Keratinocyte (primary cell): ENCODE results near the gene REN.

ENCODE experiments used
- EZH2 ChIP-seq: IDR thresholded peaks from one replicate; pipeline ENCODE4 v1.6.1; 2012; ENCODE audit warnings: inconsistent platforms, mild to moderate bottlenecking, low read length, moderate library complexity
- TF ChIP-seq, protein P1 (sequence below), 3 experiments: IDR thresholded peaks in 1 of 3; conservative IDR thresholded peaks in 1 of 3; optimal IDR thresholded peaks in 1 of 3; 2 replicates in 2 of 3; 3 replicates in 1 of 3; pipeline versions ENCODE3 to v1.5.1; 2011; ENCODE audit warnings: low read length in 3 of 3, mild to moderate bottlenecking in 3 of 3, moderate library complexity in 2 of 3, control low read depth in 1 of 3, inconsistent platforms in 1 of 3; ENCODE audit not compliant: insufficient read depth in 2 of 3; ENCODE audit errors: extremely low read depth in 1 of 3

DNA sequence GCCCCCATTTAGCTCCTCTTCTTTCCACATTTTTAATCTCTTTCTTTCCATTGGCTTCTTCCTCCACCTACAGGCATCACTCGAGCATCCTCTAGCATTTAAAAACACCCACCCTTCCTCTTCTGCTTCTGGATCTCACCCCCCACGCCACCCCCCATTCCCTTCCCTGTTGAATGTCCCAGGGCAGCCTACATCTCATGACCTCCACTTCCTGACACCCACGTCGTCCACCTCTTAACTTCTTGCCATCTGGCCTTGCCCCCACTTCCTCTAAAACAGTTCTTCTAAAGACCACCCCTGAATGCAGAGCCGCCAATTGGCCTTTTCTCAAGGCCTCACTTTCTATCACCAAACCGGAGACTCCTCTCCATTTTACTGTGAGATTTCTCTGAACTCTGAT, 8.2 kb downstream of the REN start:
- TF ChIP-seq, protein P1, sequence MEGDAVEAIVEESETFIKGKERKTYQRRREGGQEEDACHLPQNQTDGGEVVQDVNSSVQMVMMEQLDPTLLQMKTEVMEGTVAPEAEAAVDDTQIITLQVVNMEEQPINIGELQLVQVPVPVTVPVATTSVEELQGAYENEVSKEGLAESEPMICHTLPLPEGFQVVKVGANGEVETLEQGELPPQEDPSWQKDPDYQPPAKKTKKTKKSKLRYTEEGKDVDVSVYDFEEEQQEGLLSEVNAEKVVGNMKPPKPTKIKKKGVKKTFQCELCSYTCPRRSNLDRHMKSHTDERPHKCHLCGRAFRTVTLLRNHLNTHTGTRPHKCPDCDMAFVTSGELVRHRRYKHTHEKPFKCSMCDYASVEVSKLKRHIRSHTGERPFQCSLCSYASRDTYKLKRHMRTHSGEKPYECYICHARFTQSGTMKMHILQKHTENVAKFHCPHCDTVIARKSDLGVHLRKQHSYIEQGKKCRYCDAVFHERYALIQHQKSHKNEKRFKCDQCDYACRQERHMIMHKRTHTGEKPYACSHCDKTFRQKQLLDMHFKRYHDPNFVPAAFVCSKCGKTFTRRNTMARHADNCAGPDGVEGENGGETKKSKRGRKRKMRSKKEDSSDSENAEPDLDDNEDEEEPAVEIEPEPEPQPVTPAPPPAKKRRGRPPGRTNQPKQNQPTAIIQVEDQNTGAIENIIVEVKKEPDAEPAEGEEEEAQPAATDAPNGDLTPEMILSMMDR (optimal IDR thresholded peaks at IDR 0.05 in 1 of 3, IDR thresholded peaks at IDR 0.05 in 1 of 3, conservative IDR thresholded peaks at IDR 0.05 in 1 of 3; ENCODE audit: extremely low read depth in 1 of 3, insufficient read depth in 2 of 3, low read length in 3 of 3) = no peak
- TF ChIP-seq EZH2 = no peak
